ENCODE results near the gene RNASE12. TPM values are rescaled to one million over a fixed set of nuclear protein-coding genes. Genes with fewer than 3 reads are reported as not detected.
"Not testable (repeated sequence)": the region's sequence is repeated elsewhere in the genome, so short reads cannot be mapped to it uniquely, and the experiment has no call there.

The RNASE12 gene
- total RNA-seq: not detected

GRCh38 chr14:20591235-20591634, at the start of gene RNASE12:
Gene RNASE12 (minus strand): TSS chr14:20591376. CDS start chr14:20590723, 653 bp downstream.
- no peak for DNase-seq (ENCODE audit: low spot score)

GRCh38 chr14:20632831-20633691, 41.9 kb upstream of the RNASE12 start:
- no peak for DNase-seq (ENCODE audit: low spot score)
- peak; percentile 45 for ATAC-seq

More at GRCh38 chr14:20591235-20591634, at the start of gene RNASE12:
- ATAC-seq: no peak

GRCh38 chr14:20632448-20632830, 41.3 kb upstream of the RNASE12 start:
- DNase-seq (ENCODE audit: low spot score) (no peak), ATAC-seq (no peak)

- DNase-seq (ENCODE audit: low spot score) (peak; percentile 66), ATAC-seq (peak; percentile 83)
These were observed 40.8 kb upstream of the RNASE12 start for GRCh38 chr14:20631880-20632389.

GRCh38 chr14:20631023-20631879, 40.1 kb upstream of the RNASE12 start:
- ATAC-seq: peak; percentile 55
- DNase-seq (ENCODE audit: low spot score): no peak

GRCh38 chr14:20630340-20631022, 39.3 kb upstream of the RNASE12 start:
- peak; percentile 19 for ATAC-seq
- DNase-seq (ENCODE audit: low spot score): no peak

GRCh38 chr14:20628063-20628854, 37.1 kb upstream of the RNASE12 start:
- DNase-seq (ENCODE audit: low spot score) (no peak), ATAC-seq (no peak)

GRCh38 chr14:20627346-20628027, 36.3 kb upstream of the RNASE12 start:
- DNase-seq (ENCODE audit: low spot score) (no peak), ATAC-seq (no peak)

GRCh38 chr14:20626274-20626673, 35.1 kb upstream of the RNASE12 start:
- ATAC-seq (no peak), DNase-seq (ENCODE audit: low spot score) (no peak)

GRCh38 chr14:20624495-20625070, 33.4 kb upstream of the RNASE12 start:
- peak; percentile 46 for ATAC-seq
- DNase-seq (ENCODE audit: low spot score): no peak

- no peak for ATAC-seq
- no peak for DNase-seq (ENCODE audit: low spot score)
These were observed 32.6 kb upstream of the RNASE12 start for GRCh38 chr14:20623798-20624197.

GRCh38 chr14:20622816-20623291, 31.7 kb upstream of the RNASE12 start:
- DNase-seq (ENCODE audit: low spot score) (no peak), ATAC-seq (no peak)

GRCh38 chr14:20620798-20621478, 29.8 kb upstream of the RNASE12 start:
- DNase-seq (ENCODE audit: low spot score) (no peak), ATAC-seq (peak; percentile 80)

- DNase-seq (ENCODE audit: low spot score); ATAC-seq: not testable (repeated sequence)
These were observed 28.5 kb upstream of the RNASE12 start for GRCh38 chr14:20619688-20620087.

GRCh38 chr14:20618271-20618749, 27.1 kb upstream of the RNASE12 start:
- ATAC-seq (no peak), DNase-seq (ENCODE audit: low spot score) (no peak)

GRCh38 chr14:20617138-20618003, 26.2 kb upstream of the RNASE12 start:
- DNase-seq (ENCODE audit: low spot score) (no peak), ATAC-seq (no peak)

- DNase-seq (ENCODE audit: low spot score) (no peak), ATAC-seq (no peak)
These were observed 24.8 kb upstream of the RNASE12 start for GRCh38 chr14:20615996-20616395.

All from left lobe of liver (tissue), 2 donors.